GM23338 (cell line): ENCODE results near the gene CNPY3. TPM values are rescaled to one million over a fixed set of nuclear protein-coding genes. Genes with fewer than 3 reads are reported as not detected.

Experiments
- ATAC-seq: fragments of 200-7000 bp; cut with Tn5 transposase; 3 replicates; pipeline ENCODE4 v1.9.1; 2020
- DNase-seq: peaks from one replicate; pipeline ENCODE4 v3.0.0-alpha.2; 2015; ENCODE audit warnings: low spot score
- H2AFZ ChIP-seq: fragments of 200-600 bp; sonication (generic); 2 replicates; pipeline ENCODE4 v1.8.0; 2016; ENCODE audit warnings: antibody characterized with exemption, mild to moderate bottlenecking, moderate library complexity
- H3F3A ChIP-seq: fragments of 200-600 bp; sonication (generic); replicated peaks from 2 replicates; pipeline ENCODE4 v1.8.0; 2017; ENCODE audit warnings: antibody characterized with exemption, mixed run types, low read depth
- H3K27ac ChIP-seq: fragments of 200-600 bp; sonication (generic); 2 replicates; pipeline ENCODE4 v1.6.1; 2016; ENCODE audit warnings: low read depth
- H3K27me3 ChIP-seq: fragments of 200-600 bp; sonication (generic); 2 replicates; pipeline ENCODE4 v1.8.0; 2016; ENCODE audit warnings: mild to moderate bottlenecking, mixed run types, moderate library complexity; ENCODE audit not compliant: insufficient read depth
- H3K36me3 ChIP-seq: fragments of 200-600 bp; sonication (generic); 2 replicates; pipeline ENCODE4 v1.8.0; 2016; ENCODE audit warnings: mild to moderate bottlenecking; ENCODE audit not compliant: insufficient read depth
- H3K4me1 ChIP-seq: fragments of 200-600 bp; sonication (generic); 2 replicates; pipeline ENCODE4 v1.8.0; 2016; ENCODE audit warnings: mild to moderate bottlenecking, moderate library complexity; ENCODE audit not compliant: insufficient read depth
- H3K4me2 ChIP-seq: fragments of 200-600 bp; sonication (generic); 2 replicates; pipeline ENCODE4 v1.7.1; 2017; ENCODE audit warnings: mixed run types
- H3K4me3 ChIP-seq: fragments of 200-600 bp; sonication (generic); 2 replicates; pipeline ENCODE4 v1.6.1; 2016; ENCODE audit warnings: mixed run types
- H3K79me2 ChIP-seq: fragments of 200-600 bp; sonication (generic); replicated peaks from 2 replicates; pipeline ENCODE4 v1.8.0; 2017; ENCODE audit warnings: mild to moderate bottlenecking; ENCODE audit not compliant: insufficient read depth
- H3K9me2 ChIP-seq: fragments of 200-600 bp; sonication (generic); 2 replicates; pipeline ENCODE4 v1.8.0; 2017; ENCODE audit not compliant: insufficient read depth
- H4K20me1 ChIP-seq: fragments of 200-600 bp; sonication (generic); replicated peaks from 2 replicates; pipeline ENCODE4 v1.8.0; 2017; ENCODE audit warnings: mild to moderate bottlenecking; ENCODE audit not compliant: insufficient read depth
- H3K27ac Mint-ChIP-seq: 2 replicates; pipeline ENCODE4 v1.8.0; 2020; ENCODE audit warnings: inconsistent platforms, mild to moderate bottlenecking, moderate library complexity, mixed read lengths
- H3K27me3 Mint-ChIP-seq: 3 replicates; pipeline ENCODE4 v1.8.0; 2022; ENCODE audit warnings: low read depth, mild to moderate bottlenecking, moderate library complexity, mixed read lengths, inconsistent platforms; ENCODE audit not compliant: insufficient read depth, poor library complexity
- H3K36me3 Mint-ChIP-seq: 3 replicates; pipeline ENCODE4 v1.8.0; 2021; ENCODE audit warnings: low read depth, mild to moderate bottlenecking, inconsistent platforms, moderate library complexity, mixed read lengths
- H3K4me1 Mint-ChIP-seq: 3 replicates; pipeline ENCODE4 v1.8.0; 2020; ENCODE audit warnings: mild to moderate bottlenecking, inconsistent platforms, mixed read lengths
- H3K4me3 Mint-ChIP-seq: 3 replicates; pipeline ENCODE4 v1.8.0; 2021; ENCODE audit warnings: moderate library complexity, mild to moderate bottlenecking, inconsistent platforms, mixed read lengths
- H3K9me3 Mint-ChIP-seq: 3 replicates; pipeline ENCODE4 v1.8.0; 2020; ENCODE audit warnings: moderate library complexity, mild to moderate bottlenecking, inconsistent platforms, mixed read lengths
- CREB1 ChIP-seq: fragments of 250-450 bp; sonication (Bioruptor Pico); IDR thresholded peaks from 2 replicates; pipeline ENCODE4 v1.5.0; 2020; ENCODE audit warnings: low read depth, mild to moderate bottlenecking, moderate library complexity
- CTCF ChIP-seq, 2 experiments: fragments of 200-600 bp in 1 of 2; sonication (generic) in 1 of 2; conservative IDR thresholded peaks; 2 replicates each; pipeline versions ENCODE4 v1.5.1 to v1.6.1; 2016 to 2017; ENCODE audit warnings: antibody characterized with exemption in 2 of 2, low read depth in 2 of 2, mild to moderate bottlenecking in 2 of 2, moderate library complexity in 1 of 2
- ETS1 ChIP-seq: IDR thresholded peaks from 2 replicates; pipeline ENCODE4 v1.6.1; 2016; ENCODE audit warnings: antibody characterized with exemption
- EZH2 ChIP-seq: fragments of 200-600 bp; sonication (generic); IDR thresholded peaks from one replicate; pipeline ENCODE4 v1.8.0; 2017; ENCODE audit warnings: antibody characterized with exemption, mild to moderate bottlenecking, low read depth; ENCODE audit not compliant: unreplicated experiment
- EZH2phosphoT487 ChIP-seq: fragments of 200-600 bp; sonication (generic); IDR thresholded peaks from one replicate; pipeline ENCODE4 v1.8.1; 2018; ENCODE audit warnings: antibody characterized with exemption; ENCODE audit not compliant: unreplicated experiment
- JUNB ChIP-seq: IDR thresholded peaks from one replicate; pipeline ENCODE4 v1.6.1; 2016; ENCODE audit warnings: antibody characterized with exemption; ENCODE audit not compliant: unreplicated experiment
- NANOG ChIP-seq: IDR thresholded peaks from 2 replicates; pipeline ENCODE4 v1.6.1; 2016; ENCODE audit warnings: antibody characterized with exemption, borderline replicate concordance
- POLR2AphosphoS5 ChIP-seq: IDR thresholded peaks from 2 replicates; pipeline ENCODE4 v1.6.1; 2016; ENCODE audit warnings: antibody characterized with exemption, low read depth
- STAT1 ChIP-seq: IDR thresholded peaks from one replicate; pipeline ENCODE4 v1.6.1; 2016; ENCODE audit warnings: antibody characterized with exemption; ENCODE audit not compliant: unreplicated experiment
- ZNF114 ChIP-seq: fragments of 250-450 bp; sonication (Bioruptor Pico); IDR thresholded peaks from 2 replicates; pipeline ENCODE4 v1.5.0; 2020; ENCODE audit warnings: mild to moderate bottlenecking, moderate library complexity
- ZNF331 ChIP-seq: fragments of 250-450 bp; sonication (Bioruptor Pico); IDR thresholded peaks from 2 replicates; pipeline ENCODE4 v1.5.0; 2020; ENCODE audit warnings: low read depth, mild to moderate bottlenecking, moderate library complexity
- polyA plus RNA-seq: library from polyadenylated mRNA; unstranded; fragments of >200 nt; fragmentation: Nextera tagmentation; extraction: Ambion mirVana; gene quantifications from 2 replicates; pipeline ENCODE4 v1.2.1, GENCODE V29; 2016
- total RNA-seq: library from RNA; depleted of rRNA; stranded (reverse); fragments of >200 nt; shearing (Covaris generic); gene quantifications from 2 replicates; pipeline ENCODE4 v1.2.3, GENCODE V29; 2014
- TF ChIP-seq, protein P1 (sequence below): fragments of 250-450 bp; sonication (Bioruptor Pico); IDR thresholded peaks from 2 replicates; pipeline ENCODE4 v1.5.0; 2020; ENCODE audit warnings: mild to moderate bottlenecking, moderate library complexity

CNPY3 gene
- total and polyA plus RNA-seq, 2 experiments from 2014 or later: 67.0 to 74.5 TPM

GRCh38 chr6:42942444-42942843 is 13.2 kb downstream of the CNPY3 start (continued):
- TF ChIP-seq ETS1 (no peak), JUNB (no peak), NANOG (no peak)

GRCh38 chr6:42947950-42948349 is 18.7 kb downstream of the CNPY3 start:
- H3K9me2 ChIP-seq: no peaks in the 10 kb centered on the region
- DNase-seq (no peak), ATAC-seq (no peak)
- H2AFZ ChIP-seq: no peak overlapping the region
- H3K36me3 Mint-ChIP-seq: peaks cover 19% of the 10 kb centered on the region; the same call in 2 of the 3 replicates
- H3K4me2 ChIP-seq: no peak overlapping the region
- no peaks in the 10 kb centered on the region for H3K79me2 ChIP-seq
- peaks cover 9% of the 10 kb centered on the region; the same call in 2 of the 3 replicates for H3K4me1 Mint-ChIP-seq
- H3K4me3 Mint-ChIP-seq: no peak overlapping the region
- no peaks in the 10 kb centered on the region for H3K9me3 Mint-ChIP-seq
- peaks cover 7% of the 10 kb centered on the region for H3K27me3 Mint-ChIP-seq
- peak overlapping the region; percentile 3; the same call in 1 of the 2 replicates for H3K27ac ChIP-seq
- no peak overlapping the region for H3K4me3 ChIP-seq
- H3F3A ChIP-seq: no peaks in the 10 kb centered on the region
- no peaks in the 10 kb centered on the region for H3K27me3 ChIP-seq
- no peaks in the 10 kb centered on the region; the same call in 1 of the 2 replicates for H4K20me1 ChIP-seq
- H3K27ac Mint-ChIP-seq: no peak overlapping the region
- no peaks in the 10 kb centered on the region for H3K36me3 ChIP-seq
- no peaks in the 10 kb centered on the region for H3K4me1 ChIP-seq
- TF ChIP-seq ZNF114 (CRISPR knock-in tag) (no peak), ETS1 (no peak), JUNB (no peak), CREB1 (no peak), EZH2phosphoT487 (no peak), CTCF (conservative IDR thresholded peaks at IDR 0.05; ENCODE audit: low read depth in 2 of 2) (no peak), ZNF331 (no peak), STAT1 (no peak), POLR2AphosphoS5 (no peak), EZH2 (no peak), NANOG (no peak)
- TF ChIP-seq, protein P1, sequence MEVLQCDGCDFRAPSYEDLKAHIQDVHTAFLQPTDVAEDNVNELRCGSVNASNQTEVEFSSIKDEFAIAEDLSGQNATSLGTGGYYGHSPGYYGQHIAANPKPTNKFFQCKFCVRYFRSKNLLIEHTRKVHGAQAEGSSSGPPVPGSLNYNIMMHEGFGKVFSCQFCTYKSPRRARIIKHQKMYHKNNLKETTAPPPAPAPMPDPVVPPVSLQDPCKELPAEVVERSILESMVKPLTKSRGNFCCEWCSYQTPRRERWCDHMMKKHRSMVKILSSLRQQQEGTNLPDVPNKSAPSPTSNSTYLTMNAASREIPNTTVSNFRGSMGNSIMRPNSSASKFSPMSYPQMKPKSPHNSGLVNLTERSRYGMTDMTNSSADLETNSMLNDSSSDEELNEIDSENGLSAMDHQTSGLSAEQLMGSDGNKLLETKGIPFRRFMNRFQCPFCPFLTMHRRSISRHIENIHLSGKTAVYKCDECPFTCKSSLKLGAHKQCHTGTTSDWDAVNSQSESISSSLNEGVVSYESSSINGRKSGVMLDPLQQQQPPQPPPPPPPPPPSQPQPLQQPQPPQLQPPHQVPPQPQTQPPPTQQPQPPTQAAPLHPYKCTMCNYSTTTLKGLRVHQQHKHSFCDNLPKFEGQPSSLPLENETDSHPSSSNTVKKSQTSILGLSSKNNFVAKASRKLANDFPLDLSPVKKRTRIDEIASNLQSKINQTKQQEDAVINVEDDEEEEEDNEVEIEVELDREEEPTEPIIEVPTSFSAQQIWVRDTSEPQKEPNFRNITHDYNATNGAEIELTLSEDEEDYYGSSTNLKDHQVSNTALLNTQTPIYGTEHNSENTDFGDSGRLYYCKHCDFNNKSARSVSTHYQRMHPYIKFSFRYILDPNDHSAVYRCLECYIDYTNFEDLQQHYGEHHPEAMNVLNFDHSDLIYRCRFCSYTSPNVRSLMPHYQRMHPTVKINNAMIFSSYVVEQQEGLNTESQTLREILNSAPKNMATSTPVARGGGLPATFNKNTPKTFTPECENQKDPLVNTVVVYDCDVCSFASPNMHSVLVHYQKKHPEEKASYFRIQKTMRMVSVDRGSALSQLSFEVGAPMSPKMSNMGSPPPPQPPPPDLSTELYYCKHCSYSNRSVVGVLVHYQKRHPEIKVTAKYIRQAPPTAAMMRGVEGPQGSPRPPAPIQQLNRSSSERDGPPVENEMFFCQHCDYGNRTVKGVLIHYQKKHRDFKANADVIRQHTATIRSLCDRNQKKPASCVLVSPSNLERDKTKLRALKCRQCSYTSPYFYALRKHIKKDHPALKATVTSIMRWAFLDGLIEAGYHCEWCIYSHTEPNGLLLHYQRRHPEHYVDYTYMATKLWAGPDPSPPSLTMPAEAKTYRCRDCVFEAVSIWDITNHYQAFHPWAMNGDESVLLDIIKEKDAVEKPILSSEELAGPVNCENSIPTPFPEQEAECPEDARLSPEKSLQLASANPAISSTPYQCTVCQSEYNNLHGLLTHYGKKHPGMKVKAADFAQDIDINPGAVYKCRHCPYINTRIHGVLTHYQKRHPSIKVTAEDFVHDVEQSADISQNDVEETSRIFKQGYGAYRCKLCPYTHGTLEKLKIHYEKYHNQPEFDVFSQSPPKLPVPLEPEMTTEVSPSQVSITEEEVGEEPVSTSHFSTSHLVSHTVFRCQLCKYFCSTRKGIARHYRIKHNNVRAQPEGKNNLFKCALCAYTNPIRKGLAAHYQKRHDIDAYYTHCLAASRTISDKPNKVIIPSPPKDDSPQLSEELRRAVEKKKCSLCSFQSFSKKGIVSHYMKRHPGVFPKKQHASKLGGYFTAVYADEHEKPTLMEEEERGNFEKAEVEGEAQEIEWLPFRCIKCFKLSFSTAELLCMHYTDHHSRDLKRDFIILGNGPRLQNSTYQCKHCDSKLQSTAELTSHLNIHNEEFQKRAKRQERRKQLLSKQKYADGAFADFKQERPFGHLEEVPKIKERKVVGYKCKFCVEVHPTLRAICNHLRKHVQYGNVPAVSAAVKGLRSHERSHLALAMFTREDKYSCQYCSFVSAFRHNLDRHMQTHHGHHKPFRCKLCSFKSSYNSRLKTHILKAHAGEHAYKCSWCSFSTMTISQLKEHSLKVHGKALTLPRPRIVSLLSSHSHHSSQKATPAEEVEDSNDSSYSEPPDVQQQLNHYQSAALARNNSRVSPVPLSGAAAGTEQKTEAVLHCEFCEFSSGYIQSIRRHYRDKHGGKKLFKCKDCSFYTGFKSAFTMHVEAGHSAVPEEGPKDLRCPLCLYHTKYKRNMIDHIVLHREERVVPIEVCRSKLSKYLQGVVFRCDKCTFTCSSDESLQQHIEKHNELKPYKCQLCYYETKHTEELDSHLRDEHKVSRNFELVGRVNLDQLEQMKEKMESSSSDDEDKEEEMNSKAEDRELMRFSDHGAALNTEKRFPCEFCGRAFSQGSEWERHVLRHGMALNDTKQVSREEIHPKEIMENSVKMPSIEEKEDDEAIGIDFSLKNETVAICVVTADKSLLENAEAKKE (CRISPR knock-in tag): no peak
